Mucosa of descending colon (tissue), 3 donors: ENCODE results near the gene NPAS2. TPM values are rescaled to one million over a fixed set of nuclear protein-coding genes. Genes with fewer than 3 reads are reported as not detected.

ENCODE experiments used
- ATAC-seq: fragments of 200-7000 bp; cut with Tn5 transposase; one replicate; pipeline ENCODE4 v1.9.1; 2020; ENCODE audit warnings: mild to moderate bottlenecking, moderate library complexity
- DNase-seq, 3 donors: peaks; one replicate each; pipeline ENCODE4 v3.0.0-alpha.2; 2020
- H3K36me3 ChIP-seq: fragments of 200-600 bp; one replicate; pipeline ENCODE4 v1.8.0; 2021; ENCODE audit warnings: low read depth, mild to moderate bottlenecking
- H3K4me1 ChIP-seq: fragments of 200-600 bp; one replicate; pipeline ENCODE4 v1.8.0; 2021; ENCODE audit warnings: low read depth, mild to moderate bottlenecking
- H3K4me3 ChIP-seq: fragments of 200-600 bp; one replicate; pipeline ENCODE4 v1.8.0; 2021; ENCODE audit warnings: mild to moderate bottlenecking
- H3K9me3 ChIP-seq: fragments of 200-600 bp; one replicate; pipeline ENCODE4 v1.8.0; 2021; ENCODE audit warnings: mild to moderate bottlenecking
- CTCF ChIP-seq: fragments of 200-600 bp; IDR thresholded peaks from one replicate; pipeline ENCODE4 v1.8.0; 2022; ENCODE audit warnings: antibody characterized with exemption, mild to moderate bottlenecking
- intact Hi-C, 2 donors: fragments of 100-400 bp; cut with DNase I in 1 of 2; cut with micrococcal nuclease in 1 of 2; formaldehyde crosslinking; loops; one replicate each; pipeline versions ENCODE4 v1.11.0 to v1.11.1; 2022; cut with DNase I, micrococcal nuclease
- total RNA-seq, 3 donors: library from RNA; stranded (reverse); fragmentation: NEBNext Ultra II Directional in 2 of 3; extraction: Animal tissue kit (Norgen Biotek cat#: 25700) in 2 of 3; gene quantifications; one replicate each; pipeline versions ENCODE4 v1.2.1 to v1.2.4, GENCODE V29; 2021 to 2023
- donor health status: DM: no; HTN: no; CAD: no; lungs with moderate emphysema.
- donor health status: DM: no; HTN: no; CAD: no.
- donor health status: DM: no; HTN: yes; CAD: no.

Gene NPAS2
- total RNA-seq, 3 donors from 2014 or later, result 42.5 to 53.1 (median 46.5) TPM

GRCh38 chr2:100987536-100987935 is 167.6 kb downstream of the NPAS2 start:
- H3K4me1 ChIP-seq, result no peaks in the 10 kb centered on the region
- TF ChIP-seq CTCF, result no peak
- intact Hi-C loops, result no loop called here
- no peak overlapping the region for H3K4me3 ChIP-seq
- no peaks in the 10 kb centered on the region for H3K9me3 ChIP-seq
- no peaks in the 10 kb centered on the region for H3K36me3 ChIP-seq
- no peak for DNase-seq
- ATAC-seq, result no peak

GRCh38 chr2:100987974-100988373 is 168.0 kb downstream of the NPAS2 start:
- Histone ChIP-seq H3K4me3 (no peak overlapping the region), H3K36me3 (no peaks in the 10 kb centered on the region), H3K4me1 (no peaks in the 10 kb centered on the region), H3K9me3 (no peaks in the 10 kb centered on the region)
- DNase-seq, result no peak
- no peak for TF ChIP-seq CTCF
- intact Hi-C loops, result no loop called here
- peak; percentile 10 for ATAC-seq

GRCh38 chr2:100988630-100989417 is 168.9 kb downstream of the NPAS2 start:
- no peak overlapping the region for H3K4me3 ChIP-seq
- TF ChIP-seq CTCF, result no peak

GRCh38 chr2:100989666-100990065 is 169.7 kb downstream of the NPAS2 start:
- ATAC-seq (no peak), DNase-seq (no peak)
- Histone ChIP-seq H3K4me3 (no peak overlapping the region), H3K4me1 (no peaks in the 10 kb centered on the region), H3K9me3 (no peaks in the 10 kb centered on the region), H3K36me3 (no peaks in the 10 kb centered on the region)
- no peak for TF ChIP-seq CTCF
- intact Hi-C loops, result no loop called here

More at GRCh38 chr2:100988630-100989417, 168.9 kb downstream of the NPAS2 start:
- no peaks in the 10 kb centered on the region for H3K4me1 ChIP-seq
- DNase-seq (no peak), ATAC-seq (no peak)
- intact Hi-C loops, result no loop called here
- H3K36me3 ChIP-seq, result no peaks in the 10 kb centered on the region
- no peaks in the 10 kb centered on the region for H3K9me3 ChIP-seq

GRCh38 chr2:100990166-100990565 is 170.2 kb downstream of the NPAS2 start:
- no peaks in the 10 kb centered on the region for H3K9me3 ChIP-seq
- intact Hi-C loops, result no loop called here
- TF ChIP-seq CTCF, result no peak
- no peaks in the 10 kb centered on the region for H3K4me1 ChIP-seq
- DNase-seq (no peak), ATAC-seq (no peak)
- H3K36me3 ChIP-seq, result no peaks in the 10 kb centered on the region
- no peak overlapping the region for H3K4me3 ChIP-seq
